ENCODE results near the gene ADAMTS2.

ADAMTS2 gene

DNA sequence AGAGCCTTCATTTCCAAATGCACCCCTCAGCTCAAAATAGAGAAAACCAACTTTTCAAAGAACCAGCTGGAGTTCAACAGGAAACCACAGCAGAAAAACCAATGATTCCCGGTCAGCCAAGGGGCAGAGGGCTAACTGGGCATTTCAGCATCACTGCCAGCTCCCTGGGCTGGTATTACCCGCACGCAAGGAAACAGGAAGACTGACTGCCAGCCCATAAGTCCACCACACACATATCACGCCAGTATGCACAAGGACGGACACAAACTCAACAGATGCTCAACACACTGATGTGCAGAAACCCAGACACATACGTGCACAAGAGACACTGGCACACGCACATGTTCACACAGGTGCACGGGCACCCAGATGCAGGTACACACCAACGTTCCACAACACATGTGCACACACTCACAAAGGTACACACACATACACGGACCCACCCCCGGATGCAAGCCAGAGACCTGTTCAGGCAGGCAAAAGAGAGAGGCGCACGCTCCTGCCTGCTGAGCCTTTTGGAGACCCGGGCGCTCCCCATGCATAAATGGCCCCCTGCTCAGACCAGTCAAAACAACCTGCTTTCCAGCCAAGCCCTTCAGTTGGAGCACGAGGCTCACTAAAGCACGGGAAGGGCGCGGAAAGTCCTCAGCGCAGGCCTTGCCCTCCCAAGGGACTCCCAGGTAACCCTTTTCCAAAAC is 2.1 kb downstream of the ADAMTS2 start:
- DNase-seq, result no peak

GRCh38 chr5:179342577-179342976 is 2.7 kb downstream of the ADAMTS2 start:
- no peak for DNase-seq

- DNase-seq, result no peak
These were observed 4.8 kb downstream of the ADAMTS2 start for GRCh38 chr5:179340465-179340864.

DNA sequence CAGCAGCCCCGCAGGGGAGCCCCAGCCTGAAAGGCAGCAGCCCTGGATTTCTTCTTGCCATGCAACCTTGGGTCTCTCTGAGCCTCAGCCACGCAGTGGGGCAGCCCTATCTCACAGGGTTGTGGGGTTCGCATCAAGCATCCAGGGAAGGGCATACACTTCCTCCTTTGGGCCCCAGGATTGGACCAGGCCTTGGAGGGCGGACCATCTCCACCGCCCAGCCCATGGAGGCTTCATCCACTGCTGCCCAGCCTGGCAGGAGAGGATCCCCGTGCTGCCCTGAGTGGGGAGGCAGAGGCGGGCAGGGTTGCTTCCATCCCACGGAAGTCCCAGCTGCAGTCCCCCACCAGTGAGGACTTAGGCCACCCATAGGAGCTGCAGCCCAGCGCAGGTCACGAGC is 5.3 kb downstream of the ADAMTS2 start:
- no peak for DNase-seq

- no peak for DNase-seq
These were observed 6.2 kb downstream of the ADAMTS2 start for GRCh38 chr5:179339081-179339480.

GRCh38 chr5:179337796-179338676 is 7.2 kb downstream of the ADAMTS2 start:
- DNase-seq, result no peak

GRCh38 chr5:179336871-179337795 is 8.1 kb downstream of the ADAMTS2 start:
- no peak for DNase-seq

DNA sequence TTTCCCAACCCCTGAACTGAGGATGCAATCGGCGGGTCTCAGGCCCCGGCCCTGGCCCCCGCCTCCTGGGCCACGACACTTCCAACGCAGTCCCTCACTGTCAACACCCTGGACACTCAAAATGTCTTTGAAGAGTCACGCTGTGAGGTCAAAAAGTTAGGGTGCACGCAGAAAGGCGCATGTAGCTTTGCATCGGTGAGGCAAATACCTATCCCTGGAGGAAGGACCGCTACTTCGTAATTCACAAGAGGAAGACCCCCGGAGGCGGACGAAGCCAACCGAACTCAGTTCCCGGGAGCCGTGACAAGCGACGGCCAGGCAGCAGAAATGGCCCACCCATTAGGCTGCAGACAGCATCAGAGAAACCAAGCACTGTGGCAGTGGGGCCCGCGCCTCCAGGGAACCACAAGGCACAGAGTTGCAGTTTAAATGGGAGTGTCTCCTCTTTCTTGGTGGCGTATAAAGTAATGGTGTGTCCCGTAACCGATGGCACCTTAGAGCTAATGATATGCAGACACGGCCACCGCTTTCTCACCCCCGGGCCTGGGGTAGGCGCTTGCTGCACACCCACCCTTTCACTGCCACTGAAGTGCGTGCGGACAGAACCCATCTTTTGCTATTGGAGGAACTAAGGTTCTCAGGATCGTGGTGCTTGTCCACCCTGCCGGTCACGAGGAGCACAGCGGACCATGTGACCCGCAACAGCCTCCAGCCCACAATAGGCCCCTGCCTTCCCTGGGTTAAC is 9.0 kb downstream of the ADAMTS2 start:
- no peak for DNase-seq

GRCh38 chr5:179333796-179334761 is 11.2 kb downstream of the ADAMTS2 start:
- DNase-seq, result no peak

DNA sequence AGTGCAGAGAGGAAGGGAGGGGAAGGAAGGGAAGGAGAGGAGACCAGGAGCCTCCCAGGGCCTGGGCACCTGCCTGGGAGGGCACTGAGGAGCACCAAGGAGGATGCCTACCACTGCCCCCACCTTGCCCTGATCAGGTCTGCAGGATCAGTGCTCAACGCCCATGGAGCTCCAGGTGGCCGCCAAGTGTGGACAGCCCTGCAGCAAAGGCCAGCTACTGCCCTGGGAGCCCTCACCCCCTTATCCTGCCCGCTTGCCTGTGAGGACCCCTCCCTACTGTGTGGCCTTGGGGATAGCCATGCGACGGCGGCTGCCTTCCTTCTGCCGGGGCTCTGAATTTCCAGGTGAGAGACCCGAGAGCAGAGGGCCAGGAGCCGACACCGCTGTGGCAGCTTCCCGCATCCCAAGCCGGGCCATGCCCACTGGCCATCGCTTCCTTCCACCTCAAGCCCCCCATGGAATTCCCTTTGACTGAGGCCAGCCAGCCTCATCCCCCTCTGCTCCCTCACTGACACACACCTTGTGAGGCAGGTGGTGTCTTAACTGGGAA is 12.4 kb downstream of the ADAMTS2 start:
- no peak for DNase-seq

DNA sequence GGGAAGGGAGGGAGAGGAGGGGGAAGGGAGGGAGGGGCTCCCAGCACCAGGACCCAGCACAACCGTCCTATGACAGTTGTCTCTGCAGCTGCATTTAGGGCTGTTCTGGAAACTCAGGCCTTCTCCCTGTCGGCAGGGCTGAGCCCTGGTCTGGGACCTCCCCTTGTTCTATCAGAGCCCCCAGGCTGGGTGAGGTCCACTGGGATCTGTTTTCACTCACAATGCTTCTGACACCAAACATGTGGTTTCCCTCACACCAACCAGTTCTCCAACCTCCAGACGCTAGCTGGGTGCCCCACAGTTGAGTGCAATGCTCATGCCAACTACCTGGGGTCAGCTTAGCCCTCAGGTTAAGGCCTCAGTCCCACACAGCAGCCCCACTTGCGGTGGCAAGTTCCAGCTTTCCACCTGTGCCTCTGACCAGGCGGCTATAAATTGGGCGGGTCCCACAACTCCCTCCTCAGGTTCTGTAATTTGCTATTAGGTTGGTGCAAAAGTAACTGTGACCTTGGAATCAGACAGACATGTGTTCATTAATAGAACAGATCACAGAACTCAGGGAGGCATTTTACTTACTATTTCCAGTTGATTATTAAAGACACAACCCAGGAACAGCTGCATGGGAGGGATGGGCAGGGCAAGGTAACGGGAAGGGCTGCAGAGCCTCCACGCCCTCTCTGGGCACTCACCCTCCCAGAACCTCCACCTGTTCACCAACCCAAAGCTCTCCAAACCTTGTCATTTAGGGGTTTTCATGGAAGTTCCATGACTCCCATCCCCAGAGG is 13.5 kb downstream of the ADAMTS2 start:
- no peak for DNase-seq

GRCh38 chr5:179330186-179330900 is 14.9 kb downstream of the ADAMTS2 start:
- DNase-seq, result no peak

GRCh38 chr5:179328291-179328690 is 17.0 kb downstream of the ADAMTS2 start:
- no peak for DNase-seq

DNA sequence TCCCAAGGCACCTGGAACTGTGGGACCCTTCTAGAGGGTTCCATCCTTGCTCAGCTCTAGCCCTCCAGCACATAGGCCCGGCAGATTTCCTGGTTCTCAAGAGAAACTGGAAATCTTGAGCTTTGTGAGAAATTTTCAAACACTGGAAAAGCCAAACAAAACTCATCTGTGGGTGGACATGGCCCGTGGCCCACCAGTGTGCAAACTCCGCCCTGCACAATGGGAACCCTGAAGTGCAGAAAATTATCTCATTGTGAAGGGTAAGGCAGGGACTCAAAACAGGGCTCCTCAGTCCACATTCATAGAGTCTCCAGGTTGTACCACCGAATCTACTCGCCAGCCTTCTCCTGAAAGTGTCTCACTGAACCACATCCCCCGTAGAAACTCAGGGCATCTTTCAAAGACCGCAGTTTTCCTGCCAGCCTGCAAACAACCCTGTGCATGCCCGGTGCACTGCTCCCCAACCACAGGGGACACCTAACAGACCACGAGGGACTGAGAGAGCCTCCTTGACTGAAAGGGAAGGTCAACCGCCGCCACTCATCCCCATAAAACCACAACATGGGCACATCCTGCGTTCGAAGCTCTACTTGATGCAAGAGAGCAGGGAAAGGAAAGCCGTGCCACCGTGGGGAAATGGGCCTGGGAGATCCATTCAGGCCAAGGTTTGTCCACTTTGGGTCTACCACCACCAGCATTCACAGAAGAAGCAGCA is 18.1 kb downstream of the ADAMTS2 start:
- DNase-seq, result no peak

- DNase-seq, result no peak
These were observed 18.9 kb downstream of the ADAMTS2 start for GRCh38 chr5:179326122-179326927.

DNA sequence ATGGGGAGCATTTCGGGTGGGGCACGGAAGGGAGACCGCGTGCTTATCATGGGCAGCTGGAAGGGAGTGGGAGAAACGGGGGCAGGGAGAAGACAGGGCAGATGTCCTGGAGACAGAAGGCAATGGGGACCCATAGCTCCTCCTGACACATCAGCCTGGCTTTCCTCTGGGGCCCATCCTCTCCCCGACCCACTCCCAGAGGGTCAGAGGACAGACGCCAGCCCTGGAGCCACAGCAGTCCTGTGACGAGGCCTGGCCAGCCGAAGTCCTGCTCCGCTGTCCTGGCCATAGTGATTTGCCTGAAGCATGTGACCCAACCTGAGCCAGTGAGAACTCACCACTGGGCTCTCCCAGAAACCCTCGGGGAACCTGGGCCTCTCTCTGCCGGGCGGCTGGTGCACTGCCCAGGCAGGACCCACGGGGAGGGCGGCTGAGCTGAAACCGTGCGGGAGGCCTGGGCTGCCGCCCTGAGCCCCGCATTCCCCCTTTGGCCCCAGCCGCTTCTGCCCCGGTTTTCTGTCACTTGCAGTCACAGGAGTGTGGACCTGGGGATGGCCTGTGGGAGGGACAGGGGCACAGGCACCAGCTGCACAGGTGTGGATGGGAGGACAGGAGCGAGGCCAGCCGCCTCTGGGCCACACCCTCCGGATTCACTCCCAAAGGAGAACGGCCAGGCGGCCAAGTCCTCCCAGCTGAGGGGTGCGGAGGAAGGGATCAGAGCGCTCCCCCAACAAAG is 19.8 kb downstream of the ADAMTS2 start:
- DNase-seq, result no peak

GRCh38 chr5:179324760-179325295 is 20.4 kb downstream of the ADAMTS2 start:
- no peak for DNase-seq

Measured in CD4-positive, alpha-beta T cell treated with Interleukin-12 subunit alpha and Interleukin-12 subunit beta, for 1 hour (primary cell).